NCI-H460 (cell line): ENCODE data around the gene KIAA1614. TPM values are rescaled to one million over a fixed set of nuclear protein-coding genes. Genes with fewer than 3 reads are reported as not detected.

Source experiments
- DNase-seq: peaks from one replicate; pipeline ENCODE4 v3.0.0-alpha.2; 2016; ENCODE audit warnings: low read depth; ENCODE audit errors: extremely low read depth
- total RNA-seq: library from RNA; depleted of rRNA; stranded (reverse); fragments of >200 nt; shearing (Covaris generic); gene quantifications from 2 replicates; pipeline ENCODE4 v1.2.3, GENCODE V29; 2014

The KIAA1614 gene
- total RNA-seq, 1 experiment from 2014 or later: 0.02 TPM

- no peak for DNase-seq
Measured at GRCh38 chr1:180939073-180939710, 26.5 kb downstream of the KIAA1614 start.

GRCh38 chr1:180939711-180940103 is 27.0 kb downstream of the KIAA1614 start:
- no peak for DNase-seq

GRCh38 chr1:180940445-180940844 is 27.7 kb downstream of the KIAA1614 start:
- DNase-seq: no peak

GRCh38 chr1:180941518-180942275 is 29.0 kb downstream of the KIAA1614 start:
- DNase-seq: no peak

DNA sequence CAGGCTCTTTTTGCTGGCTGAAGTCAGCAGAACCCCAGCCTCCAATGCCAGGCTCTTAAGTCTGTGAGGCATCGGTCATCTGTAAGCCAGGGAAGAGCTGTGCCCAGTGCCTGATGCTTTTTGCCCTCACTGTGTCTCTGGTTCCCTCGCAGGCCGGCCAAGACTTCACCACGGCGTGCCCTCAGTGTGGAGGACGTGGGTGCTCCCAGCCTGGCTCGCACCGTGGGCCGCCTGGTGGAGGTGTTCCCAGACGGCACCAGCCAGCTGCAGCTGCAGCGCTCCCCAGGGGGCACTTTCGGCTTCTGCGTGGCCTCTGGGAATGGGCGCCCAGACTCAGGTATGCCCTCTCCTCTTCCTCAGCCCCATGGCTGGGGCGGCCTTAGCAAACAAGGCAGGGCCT is 32.5 kb downstream of the KIAA1614 start:
- no peak for DNase-seq

DNA sequence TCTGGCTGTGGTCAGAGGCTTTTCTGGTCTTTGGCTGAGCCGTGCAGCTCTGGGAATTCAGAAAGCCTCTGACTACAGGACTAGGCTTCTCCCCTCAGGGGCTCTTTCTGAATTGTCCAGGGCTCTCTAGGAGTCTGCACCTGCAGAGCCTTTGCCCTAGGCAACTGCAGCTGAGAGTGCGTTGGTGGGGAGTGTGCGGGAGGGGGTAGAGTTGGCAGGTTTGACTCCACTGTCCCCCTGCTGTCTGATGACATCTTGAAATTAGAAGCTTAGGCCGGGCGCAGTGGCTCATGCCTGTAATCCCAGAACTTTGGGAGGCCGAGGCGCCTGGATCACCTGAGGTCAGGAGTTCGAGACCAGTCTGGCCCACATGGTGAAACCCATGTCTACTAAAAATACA is 32.9 kb downstream of the KIAA1614 start:
- DNase-seq: no peak

GRCh38 chr1:180946056-180946455 is 33.4 kb downstream of the KIAA1614 start:
- no peak for DNase-seq

- no peak for DNase-seq
Measured at GRCh38 chr1:180946541-180947498, 34.1 kb downstream of the KIAA1614 start.

GRCh38 chr1:180947499-180947885 is 34.8 kb downstream of the KIAA1614 start:
- DNase-seq: no peak

DNA sequence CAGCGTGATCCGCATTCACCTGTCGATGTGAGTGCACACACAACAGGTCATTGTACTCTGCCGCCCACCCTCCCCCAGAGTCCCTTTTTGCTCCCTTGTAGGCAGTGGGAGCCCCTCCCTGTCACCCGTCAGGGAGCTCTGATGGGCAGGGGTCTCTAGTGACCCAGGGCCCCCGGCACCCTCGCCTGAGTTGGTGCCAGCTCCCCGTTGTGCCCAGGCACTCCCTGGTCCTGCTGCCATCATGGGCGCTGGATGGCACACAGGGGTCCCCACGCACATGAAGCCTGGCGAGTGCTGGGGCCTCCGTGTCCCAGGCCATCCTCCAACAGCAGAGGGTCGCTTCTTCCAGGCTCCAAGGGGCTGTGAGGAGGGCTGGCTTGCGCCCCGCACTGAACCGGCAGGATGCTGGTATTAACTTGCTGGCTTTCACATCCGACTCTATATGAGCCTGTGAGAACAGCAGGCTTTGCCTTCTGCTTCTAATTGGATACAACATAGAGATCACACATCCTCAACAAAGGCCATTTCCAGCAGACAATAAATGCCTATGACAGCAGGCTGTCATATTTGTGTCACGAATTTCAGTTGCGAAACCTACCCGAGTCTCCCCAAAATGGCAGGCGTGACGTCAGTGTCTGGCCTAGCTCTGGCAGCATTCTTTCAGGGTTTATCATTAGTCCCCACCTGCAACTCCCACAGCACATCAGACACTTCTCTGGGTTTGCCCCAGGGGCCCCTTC is 35.4 kb downstream of the KIAA1614 start:
- no peak for DNase-seq

GRCh38 chr1:180948641-180949615 is 36.2 kb downstream of the KIAA1614 start:
- DNase-seq: no peak

DNA sequence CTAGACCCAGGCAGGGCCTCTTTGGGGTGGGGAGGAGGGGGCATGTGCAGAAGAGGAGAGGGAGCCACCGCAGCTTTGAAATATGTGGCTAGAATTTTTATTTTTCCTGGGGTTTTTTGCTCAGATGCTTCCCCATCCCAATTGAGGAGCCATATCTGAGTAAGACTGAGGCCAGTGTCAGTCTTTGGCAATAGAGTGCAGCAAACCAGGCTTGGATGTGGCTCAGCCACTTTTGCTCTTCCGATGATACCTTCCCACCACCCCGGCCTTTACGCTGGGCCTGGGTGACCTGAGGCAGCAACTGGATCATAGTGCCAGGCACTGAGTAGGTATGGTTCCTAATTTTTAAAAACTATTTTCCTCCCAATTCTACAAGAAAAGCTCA is 36.9 kb downstream of the KIAA1614 start:
- no peak for DNase-seq

- no peak for DNase-seq
Measured at GRCh38 chr1:180950321-180950720, 37.6 kb downstream of the KIAA1614 start.

GRCh38 chr1:180951186-180951745 is 38.6 kb downstream of the KIAA1614 start:
- no peak for DNase-seq

DNA sequence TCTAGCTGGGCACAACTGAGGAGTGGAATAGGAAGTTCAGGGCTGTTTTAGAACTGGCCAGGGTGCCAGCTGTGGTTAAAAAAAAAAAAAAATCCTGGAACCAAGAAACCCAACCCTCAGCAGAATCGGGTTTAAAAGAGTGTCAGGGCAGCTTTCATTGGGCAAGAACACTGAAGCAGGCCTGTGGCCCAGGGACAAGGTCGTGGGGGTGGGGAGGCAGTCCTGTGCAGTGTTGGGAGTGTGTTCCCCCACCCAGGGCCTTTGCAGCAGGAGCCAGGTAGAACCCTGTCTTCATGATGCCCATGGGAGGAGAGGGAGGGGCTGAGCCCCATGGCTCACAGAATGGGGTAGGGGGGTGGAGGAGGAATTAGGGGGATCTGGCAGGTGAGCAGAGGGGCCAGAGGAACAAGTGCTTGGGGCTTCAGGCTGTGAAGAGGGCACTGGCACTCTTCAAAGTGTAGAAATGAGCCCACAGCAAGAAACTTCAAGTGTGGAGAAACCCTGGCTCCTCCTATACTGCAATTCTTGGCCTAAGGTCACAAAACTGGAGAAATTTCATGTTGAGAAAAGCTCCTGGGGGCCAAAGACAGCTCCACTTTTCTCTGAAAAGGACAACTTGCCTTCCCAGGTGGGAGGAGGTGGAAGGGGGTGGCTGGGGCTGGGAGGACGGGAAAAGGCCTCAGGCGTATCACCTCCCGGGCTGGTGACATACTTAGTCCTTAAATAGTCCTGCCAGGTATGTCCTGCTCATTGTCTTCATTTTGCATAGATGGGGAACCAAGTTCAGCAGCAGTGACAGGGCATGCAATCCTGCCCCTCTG is 39.3 kb downstream of the KIAA1614 start:
- no peak for DNase-seq

DNA sequence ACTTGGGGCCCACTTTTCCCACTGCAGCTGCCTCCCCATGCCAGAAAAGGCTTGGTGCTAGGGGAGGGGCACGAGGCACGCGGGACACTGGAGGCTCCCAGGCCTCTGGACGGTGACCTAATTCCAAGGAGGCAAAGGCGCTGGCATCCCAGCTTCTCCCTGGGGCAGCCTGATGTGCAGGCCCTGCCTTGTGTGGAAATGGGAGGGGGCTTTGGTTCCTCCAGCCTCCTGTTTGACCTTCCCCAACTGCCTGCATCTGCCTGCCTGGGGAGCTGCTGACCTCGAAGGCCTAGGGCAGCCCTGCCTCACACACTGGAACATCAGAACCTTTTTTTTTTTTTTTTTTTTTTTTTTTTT is 39.9 kb downstream of the KIAA1614 start:
- DNase-seq: no peak

DNA sequence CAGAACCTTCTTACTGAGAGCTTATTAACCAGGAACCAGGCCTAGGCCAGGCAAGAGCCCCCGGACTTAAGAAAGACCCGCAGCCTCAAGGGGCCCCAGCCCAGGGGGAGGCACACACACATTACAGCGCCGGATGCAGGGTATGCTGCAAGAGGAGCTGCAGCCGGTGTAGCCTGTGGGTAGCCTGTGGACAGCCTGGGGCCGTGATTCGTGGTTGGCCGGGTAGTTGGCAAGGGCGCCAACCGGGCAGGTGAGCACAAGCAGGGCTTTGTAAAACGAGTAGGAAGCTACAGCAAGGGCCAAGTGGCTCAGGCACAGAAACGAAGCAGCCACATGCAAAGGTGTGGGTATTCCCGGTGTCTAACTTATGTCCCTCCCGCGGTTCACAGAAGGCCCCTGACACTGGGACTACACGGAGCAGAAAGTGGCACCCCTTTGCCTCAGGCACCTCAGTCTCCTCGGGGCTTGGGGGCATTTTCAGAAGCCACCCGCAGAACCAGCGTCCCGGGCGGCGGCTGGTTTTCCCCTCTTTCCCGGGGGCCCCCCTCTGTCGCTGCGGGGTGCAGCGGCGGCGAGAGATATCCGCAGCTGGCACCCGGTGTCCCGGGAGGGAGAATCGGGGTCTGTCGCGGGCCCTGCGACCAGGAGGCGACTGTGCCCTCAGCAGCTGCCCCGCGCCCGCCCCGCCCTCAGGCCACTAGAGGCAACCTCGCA is 40.8 kb downstream of the KIAA1614 start:
- no peak for DNase-seq
